Measurements from ENCODE around the gene EDN3.

EDN3 gene

DNA sequence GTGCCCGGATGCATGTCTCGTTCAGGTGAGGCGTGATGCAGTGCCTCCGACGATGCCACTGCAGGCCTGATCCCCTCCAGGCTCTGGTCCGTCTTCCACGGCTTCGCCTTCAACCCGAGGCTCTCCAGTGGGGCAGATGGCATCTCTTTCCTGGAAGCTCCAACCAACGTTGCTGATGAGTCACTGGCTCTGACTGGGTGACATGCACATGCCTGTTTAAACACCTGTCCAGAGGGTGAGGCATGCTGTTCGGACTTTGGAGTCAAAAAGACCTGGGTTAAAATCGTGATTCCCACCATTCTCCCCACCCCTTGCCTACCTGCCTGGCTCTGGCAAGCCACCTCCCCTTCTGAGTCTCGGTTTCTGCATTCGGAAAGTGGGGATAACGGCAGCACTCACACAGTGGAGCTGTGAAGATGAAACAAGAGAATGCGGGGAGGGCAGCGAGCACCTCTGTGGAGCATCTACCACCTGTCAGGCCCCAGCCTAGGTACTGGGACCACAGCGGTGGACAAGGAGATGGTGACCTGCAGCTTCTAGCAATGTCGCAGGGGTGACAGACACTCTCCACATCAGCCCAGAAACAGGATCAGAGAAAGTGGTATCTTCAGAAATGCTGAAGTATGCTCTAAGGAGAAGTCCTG is 8.5 kb upstream of the EDN3 start:
- Mint-ChIP-seq H3K27me3 (peaks cover 15% of the 10 kb centered on the region), H3K36me3 (ENCODE audit: low read depth) (no peaks in the 10 kb centered on the region), H3K4me3 (no peak overlapping the region), H3K4me1 (ENCODE audit: low read depth) (no peaks in the 10 kb centered on the region), H3K9me3 (no peaks in the 10 kb centered on the region), H3K27ac (no peak overlapping the region)
- intact Hi-C loops (cut with micrococcal nuclease): no loop called here

- H3K9me3 Mint-ChIP-seq: no peaks in the 10 kb centered on the region
- H3K27ac Mint-ChIP-seq: no peak overlapping the region
- H3K4me3 Mint-ChIP-seq: no peak overlapping the region
- no peaks in the 10 kb centered on the region for H3K4me1 Mint-ChIP-seq (ENCODE audit: low read depth)
- intact Hi-C loops (cut with micrococcal nuclease): no loop called here
- peaks cover 43% of the 10 kb centered on the region for H3K27me3 Mint-ChIP-seq
- H3K36me3 Mint-ChIP-seq (ENCODE audit: low read depth): no peaks in the 10 kb centered on the region
These were observed 4.9 kb upstream of the EDN3 start for GRCh38 chr20:59295531-59295930.

- peaks cover 62% of the 10 kb centered on the region for H3K27me3 Mint-ChIP-seq
These were observed 2.7 kb upstream of the EDN3 start for GRCh38 chr20:59297686-59298085.

GRCh38 chr20:59299945-59300332 is 472 bp upstream of the EDN3 start:
- no peaks in the 10 kb centered on the region for H3K9me3 Mint-ChIP-seq
- H3K4me3 Mint-ChIP-seq: no peak overlapping the region
- H3K27ac Mint-ChIP-seq: no peak overlapping the region
- no peaks in the 10 kb centered on the region for H3K4me1 Mint-ChIP-seq (ENCODE audit: low read depth)
- H3K27me3 Mint-ChIP-seq: peaks cover 60% of the 10 kb centered on the region
- intact Hi-C loops (cut with micrococcal nuclease): no loop called here
- H3K36me3 Mint-ChIP-seq (ENCODE audit: low read depth): no peaks in the 10 kb centered on the region

More at GRCh38 chr20:59297686-59298085, 2.7 kb upstream of the EDN3 start:
- H3K27ac Mint-ChIP-seq: no peak overlapping the region
- H3K36me3 Mint-ChIP-seq (ENCODE audit: low read depth): no peaks in the 10 kb centered on the region
- no peak overlapping the region for H3K4me3 Mint-ChIP-seq
- no peaks in the 10 kb centered on the region for H3K9me3 Mint-ChIP-seq
- intact Hi-C loops (cut with micrococcal nuclease): no loop called here
- H3K4me1 Mint-ChIP-seq (ENCODE audit: low read depth): no peaks in the 10 kb centered on the region

DNA sequence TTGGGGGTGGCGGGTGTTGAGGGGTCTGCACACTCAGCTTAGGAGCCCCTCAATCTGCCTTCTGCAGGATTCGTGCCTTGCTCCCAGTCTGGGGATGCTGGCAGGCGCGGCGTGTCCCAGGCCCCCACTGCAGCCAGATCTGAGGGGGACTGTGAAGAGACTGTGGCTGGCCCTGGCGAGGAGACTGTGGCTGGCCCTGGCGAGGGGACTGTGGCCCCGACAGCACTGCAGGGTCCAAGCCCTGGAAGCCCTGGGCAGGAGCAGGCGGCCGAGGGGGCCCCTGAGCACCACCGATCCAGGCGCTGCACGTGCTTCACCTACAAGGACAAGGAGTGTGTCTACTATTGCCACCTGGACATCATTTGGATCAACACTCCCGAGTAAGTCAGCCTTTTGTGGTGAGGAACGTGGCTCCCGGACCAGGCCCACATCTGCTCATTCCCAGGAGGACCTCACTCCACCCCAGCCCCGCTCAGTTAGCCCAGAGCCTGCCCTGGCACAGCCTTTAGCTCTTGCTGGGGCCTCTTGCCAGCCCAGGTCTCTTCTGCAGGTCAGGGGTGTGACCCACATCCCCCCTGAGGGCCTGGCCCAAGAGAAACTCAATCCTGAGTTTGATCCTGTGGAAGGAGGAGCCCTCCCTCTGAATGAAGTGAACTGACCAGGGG is 1.1 kb downstream of the EDN3 start:
- intact Hi-C loops (cut with micrococcal nuclease): no loop called here
- Mint-ChIP-seq H3K4me1 (ENCODE audit: low read depth) (no peaks in the 10 kb centered on the region), H3K4me3 (no peak overlapping the region), H3K36me3 (ENCODE audit: low read depth) (no peaks in the 10 kb centered on the region), H3K27ac (no peak overlapping the region), H3K9me3 (no peaks in the 10 kb centered on the region), H3K27me3 (peaks cover 60% of the 10 kb centered on the region)

DNA sequence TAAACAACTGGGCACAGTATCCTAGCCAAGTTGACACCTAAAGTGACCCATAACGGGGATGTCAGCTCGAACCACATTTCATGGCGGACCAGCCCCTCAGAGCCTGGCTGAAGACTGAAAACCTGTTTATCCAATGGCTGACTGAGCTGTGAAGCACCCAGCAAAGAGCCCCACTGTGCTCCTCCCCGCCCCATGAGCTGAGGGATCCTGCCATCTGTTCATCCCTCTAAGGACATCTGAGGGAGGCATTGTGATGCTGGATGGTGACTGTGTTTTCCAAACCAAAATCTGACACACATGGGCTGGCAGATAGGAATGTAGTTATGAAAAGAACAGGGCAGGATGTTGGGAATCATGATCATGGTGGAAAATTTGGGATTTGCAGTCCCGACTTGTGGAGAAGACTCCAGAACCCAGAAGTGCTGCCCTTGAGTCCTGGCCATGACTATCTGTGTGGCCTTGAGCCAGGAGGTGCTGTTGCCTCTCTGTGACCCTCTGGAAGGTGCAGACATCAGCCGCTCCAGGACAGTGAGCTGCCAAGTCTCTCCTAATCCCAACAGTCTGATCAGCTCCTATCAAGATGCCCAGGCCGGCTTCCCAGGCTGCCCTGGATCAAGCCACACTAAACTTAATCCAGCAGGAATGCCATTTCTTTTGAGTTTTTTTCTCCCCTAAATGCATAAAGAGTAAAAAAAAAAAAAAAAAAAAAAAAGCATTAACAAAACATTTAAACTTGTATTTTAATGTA is 5.7 kb downstream of the EDN3 start:
- Mint-ChIP-seq H3K4me1 (ENCODE audit: low read depth) (no peaks in the 10 kb centered on the region), H3K36me3 (ENCODE audit: low read depth) (no peaks in the 10 kb centered on the region), H3K4me3 (no peak overlapping the region), H3K27me3 (peaks cover 25% of the 10 kb centered on the region), H3K9me3 (no peaks in the 10 kb centered on the region), H3K27ac (no peak overlapping the region)
- intact Hi-C loops (cut with micrococcal nuclease): no loop called here

DNA sequence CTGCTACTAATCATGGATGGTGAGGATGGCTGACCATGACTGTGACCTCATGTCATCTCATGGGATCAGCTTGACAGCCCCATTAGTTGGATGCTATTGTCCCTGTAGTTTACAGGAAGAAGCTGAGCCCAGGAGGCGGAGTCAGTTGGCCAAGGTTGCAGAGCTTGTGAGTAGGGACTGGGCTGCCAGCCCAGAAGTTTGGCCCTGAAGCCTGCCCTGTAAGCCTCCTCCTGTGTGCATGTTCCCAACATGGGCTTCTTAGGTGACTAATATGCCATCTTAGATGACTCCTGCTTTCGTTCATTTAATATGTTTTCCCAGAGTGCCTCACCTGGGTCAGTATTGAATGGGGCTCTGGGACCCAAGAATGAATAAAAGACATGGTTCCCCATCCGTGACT is 6.9 kb downstream of the EDN3 start:
- H3K27me3 Mint-ChIP-seq: peaks cover 14% of the 10 kb centered on the region
- no peaks in the 10 kb centered on the region for H3K4me1 Mint-ChIP-seq (ENCODE audit: low read depth)
- H3K9me3 Mint-ChIP-seq: no peaks in the 10 kb centered on the region
- intact Hi-C loops (cut with micrococcal nuclease): no loop called here
- H3K4me3 Mint-ChIP-seq: no peak overlapping the region
- H3K27ac Mint-ChIP-seq: no peak overlapping the region
- H3K36me3 Mint-ChIP-seq (ENCODE audit: low read depth): no peaks in the 10 kb centered on the region

- peaks cover 3% of the 10 kb centered on the region for H3K27me3 Mint-ChIP-seq
- no peaks in the 10 kb centered on the region for H3K36me3 Mint-ChIP-seq (ENCODE audit: low read depth)
- intact Hi-C loops (cut with micrococcal nuclease): no loop called here
- H3K9me3 Mint-ChIP-seq: no peaks in the 10 kb centered on the region
- no peak overlapping the region for H3K27ac Mint-ChIP-seq
- no peak overlapping the region for H3K4me3 Mint-ChIP-seq
- H3K4me1 Mint-ChIP-seq (ENCODE audit: low read depth): no peaks in the 10 kb centered on the region
These were observed 8.2 kb downstream of the EDN3 start for GRCh38 chr20:59308493-59309201.

DNA sequence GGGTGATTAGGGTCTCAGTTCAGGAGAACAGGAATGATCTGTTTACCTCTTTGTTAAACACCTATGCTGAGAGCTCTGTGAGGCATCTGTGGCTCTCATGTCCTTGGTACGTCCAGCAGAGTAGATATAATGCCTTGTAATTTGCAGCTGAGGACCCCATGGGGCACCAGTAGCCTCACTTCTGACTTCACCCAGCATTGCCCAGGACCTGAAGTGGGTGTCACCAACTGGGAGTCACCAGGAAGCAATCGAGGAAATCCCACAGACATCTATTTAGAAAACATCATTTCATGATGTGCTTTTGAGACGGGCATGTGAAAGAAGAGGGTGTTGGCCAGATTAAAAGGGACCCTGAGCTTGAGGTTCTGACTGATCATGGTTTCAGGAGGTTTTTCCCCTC is 8.8 kb downstream of the EDN3 start:
- no peaks in the 10 kb centered on the region for H3K4me1 Mint-ChIP-seq (ENCODE audit: low read depth)
- H3K27me3 Mint-ChIP-seq: peaks cover 2% of the 10 kb centered on the region
- no peak overlapping the region for H3K4me3 Mint-ChIP-seq
- intact Hi-C loops (cut with micrococcal nuclease): no loop called here
- H3K9me3 Mint-ChIP-seq: no peaks in the 10 kb centered on the region
- H3K36me3 Mint-ChIP-seq (ENCODE audit: low read depth): no peaks in the 10 kb centered on the region
- no peak overlapping the region for H3K27ac Mint-ChIP-seq

DNA sequence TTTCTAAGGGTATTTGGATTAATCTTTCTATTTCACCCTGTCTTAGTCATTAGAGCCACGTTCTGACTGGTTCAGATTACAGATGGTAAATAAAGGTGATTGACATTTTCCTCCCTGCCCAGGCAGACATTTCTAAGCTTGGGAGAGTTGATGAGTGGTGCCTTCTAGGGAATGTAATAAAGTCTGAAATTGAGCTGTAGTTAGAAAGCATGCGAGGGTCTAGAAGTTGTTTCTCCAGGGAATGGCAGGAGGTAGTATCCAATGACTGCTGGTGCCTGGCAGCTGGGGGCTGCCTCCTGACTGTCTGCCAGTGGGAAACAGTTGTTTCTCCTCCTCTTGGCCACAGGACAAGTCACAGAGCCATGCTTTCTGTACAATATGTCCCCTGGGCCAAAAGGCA is 14.6 kb downstream of the EDN3 start:
- no peaks in the 10 kb centered on the region for H3K9me3 Mint-ChIP-seq
- no peaks in the 10 kb centered on the region for H3K4me1 Mint-ChIP-seq (ENCODE audit: low read depth)
- H3K27me3 Mint-ChIP-seq: no peaks in the 10 kb centered on the region
- intact Hi-C loops (cut with micrococcal nuclease): no loop called here
- H3K36me3 Mint-ChIP-seq (ENCODE audit: low read depth): no peaks in the 10 kb centered on the region
- no peak overlapping the region for H3K4me3 Mint-ChIP-seq
- no peak overlapping the region for H3K27ac Mint-ChIP-seq

DNA sequence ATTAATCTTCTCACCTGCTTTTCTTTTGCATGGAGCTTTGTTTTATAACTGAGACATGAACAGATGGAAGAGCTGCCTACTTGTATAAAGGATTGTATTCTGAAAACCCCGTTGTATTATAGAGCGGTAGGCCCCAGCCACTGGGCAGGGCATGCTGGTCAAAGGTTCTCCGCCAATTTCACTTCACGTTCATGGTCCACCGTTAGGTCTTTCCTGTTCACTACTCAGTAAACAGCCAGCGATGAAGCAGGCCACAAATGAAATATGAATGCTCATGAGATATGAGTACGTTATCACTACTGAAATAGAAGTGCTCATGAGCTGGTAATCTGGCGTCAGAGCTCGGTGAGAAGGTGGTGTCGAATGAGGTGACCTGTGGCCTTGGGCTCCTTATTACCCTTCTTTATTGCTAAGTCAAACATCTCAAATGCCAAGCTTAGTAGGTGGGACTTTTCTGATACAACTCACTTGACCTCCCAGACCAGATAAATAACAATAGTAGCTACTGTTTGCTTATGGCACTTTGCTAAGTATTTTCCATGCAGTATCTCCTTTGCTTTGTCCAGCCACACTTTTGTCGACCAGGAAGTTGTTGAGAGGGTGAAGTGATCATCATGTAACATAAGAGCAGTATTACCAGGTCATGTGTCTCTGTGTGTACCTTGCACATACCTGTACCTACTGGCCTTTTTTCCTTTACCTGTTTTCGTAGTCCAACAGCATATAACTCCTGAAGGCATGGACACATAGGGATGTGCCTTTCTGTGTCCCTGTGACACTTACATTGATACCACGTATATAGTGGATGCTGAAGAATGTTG is 16.7 kb downstream of the EDN3 start:
- H3K27me3 Mint-ChIP-seq: peaks cover under 1% of the 10 kb centered on the region
- H3K4me1 Mint-ChIP-seq (ENCODE audit: low read depth): no peaks in the 10 kb centered on the region
- H3K27ac Mint-ChIP-seq: no peak overlapping the region
- H3K9me3 Mint-ChIP-seq: no peaks in the 10 kb centered on the region
- intact Hi-C loops (cut with micrococcal nuclease): no loop called here
- no peaks in the 10 kb centered on the region for H3K36me3 Mint-ChIP-seq (ENCODE audit: low read depth)
- H3K4me3 Mint-ChIP-seq: no peak overlapping the region

GRCh38 chr20:59318201-59318790 is 17.9 kb downstream of the EDN3 start:
- no peaks in the 10 kb centered on the region for H3K4me1 Mint-ChIP-seq (ENCODE audit: low read depth)
- no peak overlapping the region for H3K4me3 Mint-ChIP-seq
- H3K36me3 Mint-ChIP-seq (ENCODE audit: low read depth): no peaks in the 10 kb centered on the region
- H3K27ac Mint-ChIP-seq: no peak overlapping the region
- intact Hi-C loops (cut with micrococcal nuclease): no loop called here
- peaks cover 2% of the 10 kb centered on the region for H3K27me3 Mint-ChIP-seq
- H3K9me3 Mint-ChIP-seq: no peaks in the 10 kb centered on the region

DNA sequence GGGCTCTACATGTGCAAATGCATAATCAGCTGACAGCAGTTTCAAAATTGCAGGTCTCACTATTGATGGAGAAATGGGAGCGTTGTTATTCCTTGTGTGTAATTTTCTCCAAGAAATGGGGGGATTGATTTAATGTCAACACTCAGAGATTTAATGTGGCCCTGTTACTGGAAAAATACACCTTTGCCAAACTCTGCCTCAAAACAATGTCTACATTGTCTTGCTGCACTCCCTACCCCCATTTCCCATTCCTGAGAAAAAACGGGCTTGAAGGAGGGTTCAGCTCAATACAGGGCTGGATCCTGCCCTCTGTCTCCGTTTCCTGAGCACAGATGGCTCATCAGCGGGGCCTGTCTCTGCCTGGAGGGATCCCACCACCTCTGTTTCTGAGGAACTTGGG is 18.4 kb downstream of the EDN3 start:
- intact Hi-C loops (cut with micrococcal nuclease): no loop called here
- no peaks in the 10 kb centered on the region for H3K36me3 Mint-ChIP-seq (ENCODE audit: low read depth)
- no peak overlapping the region for H3K27ac Mint-ChIP-seq
- H3K4me1 Mint-ChIP-seq (ENCODE audit: low read depth): no peaks in the 10 kb centered on the region
- H3K27me3 Mint-ChIP-seq: peaks cover 2% of the 10 kb centered on the region
- no peak overlapping the region for H3K4me3 Mint-ChIP-seq
- no peaks in the 10 kb centered on the region for H3K9me3 Mint-ChIP-seq

Measured in dendritic cell treated with granulocyte-macrophage colony-stimulating factor and Interleukin-4, amounts not matched to agents 40 ng/mL and 50 ng/mL, for 4 days (primary cell).